SIG-M5 (cell line): Measurements from ENCODE around the gene UBR1.
"Not testable (repeated sequence)": the region's sequence is repeated elsewhere in the genome, so short reads cannot be mapped to it uniquely, and the experiment has no call there.

ENCODE experiments used
- DNase-seq: peaks from one replicate; lab custom pipeline; 2025; lab: John Stamatoyannopoulos, UW

UBR1 gene

GRCh38 chr15:43052860-43053259, 53.0 kb downstream of the UBR1 start:
- DNase-seq = no peak

- no peak for DNase-seq
Observed at GRCh38 chr15:43048935-43049334, 56.9 kb downstream of the UBR1 start.

GRCh38 chr15:43046484-43046883, 59.4 kb downstream of the UBR1 start:
- no peak for DNase-seq

- no peak for DNase-seq
Observed at GRCh38 chr15:43042885-43043284, 63.0 kb downstream of the UBR1 start.

GRCh38 chr15:43041085-43041484, 64.8 kb downstream of the UBR1 start:
- not testable (repeated sequence) for DNase-seq

GRCh38 chr15:43035240-43035639, 70.6 kb downstream of the UBR1 start:
- not testable (repeated sequence) for DNase-seq

GRCh38 chr15:43029476-43029875, 76.4 kb downstream of the UBR1 start:
- no peak for DNase-seq

- no peak for DNase-seq
Observed at GRCh38 chr15:43025150-43025549, 80.7 kb downstream of the UBR1 start.

GRCh38 chr15:43014671-43015070, 91.2 kb downstream of the UBR1 start:
- DNase-seq = not testable (repeated sequence)

GRCh38 chr15:43009206-43009605, 96.6 kb downstream of the UBR1 start:
- no peak for DNase-seq

- no peak for DNase-seq
Observed at GRCh38 chr15:43008150-43008549, 97.7 kb downstream of the UBR1 start.

GRCh38 chr15:43007551-43007950, 98.3 kb downstream of the UBR1 start:
- no peak for DNase-seq

- DNase-seq = no peak
Observed at GRCh38 chr15:43006991-43007390, 98.8 kb downstream of the UBR1 start.

- DNase-seq = not testable (repeated sequence)
Observed at GRCh38 chr15:43004886-43005595, 100.8 kb downstream of the UBR1 start.

- DNase-seq = no peak
Observed at GRCh38 chr15:42999201-42999779, 106.5 kb downstream of the UBR1 start.

- no peak for DNase-seq
Observed at GRCh38 chr15:42996871-42997270, 109.0 kb downstream of the UBR1 start.

GRCh38 chr15:42994546-42994945, 111.3 kb downstream of the UBR1 start:
- no peak for DNase-seq

GRCh38 chr15:42992626-42993025, 113.2 kb downstream of the UBR1 start:
- DNase-seq = no peak

- no peak for DNase-seq
Observed at GRCh38 chr15:42986693-42987342, 119.0 kb downstream of the UBR1 start.

GRCh38 chr15:42984493-42985034, 121.3 kb downstream of the UBR1 start:
- DNase-seq = no peak

GRCh38 chr15:42979113-42979512, 126.7 kb downstream of the UBR1 start:
- DNase-seq = not testable (repeated sequence)

- DNase-seq = no peak
Observed at GRCh38 chr15:42974202-42974862, 131.5 kb downstream of the UBR1 start.

GRCh38 chr15:42973114-42973513, 132.7 kb downstream of the UBR1 start:
- no peak for DNase-seq
